SHP77 (cell line): ENCODE results near the gene MZT1.
"Not testable (repeated sequence)": the region's sequence is repeated elsewhere in the genome, so short reads cannot be mapped to it uniquely, and the experiment has no call there.

Source experiments
- DNase-seq, 2 experiments: peaks; one replicate each; lab custom pipeline; 2025; lab: John Stamatoyannopoulos, UW

Gene MZT1, protein sequence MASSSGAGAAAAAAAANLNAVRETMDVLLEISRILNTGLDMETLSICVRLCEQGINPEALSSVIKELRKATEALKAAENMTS

DNA sequence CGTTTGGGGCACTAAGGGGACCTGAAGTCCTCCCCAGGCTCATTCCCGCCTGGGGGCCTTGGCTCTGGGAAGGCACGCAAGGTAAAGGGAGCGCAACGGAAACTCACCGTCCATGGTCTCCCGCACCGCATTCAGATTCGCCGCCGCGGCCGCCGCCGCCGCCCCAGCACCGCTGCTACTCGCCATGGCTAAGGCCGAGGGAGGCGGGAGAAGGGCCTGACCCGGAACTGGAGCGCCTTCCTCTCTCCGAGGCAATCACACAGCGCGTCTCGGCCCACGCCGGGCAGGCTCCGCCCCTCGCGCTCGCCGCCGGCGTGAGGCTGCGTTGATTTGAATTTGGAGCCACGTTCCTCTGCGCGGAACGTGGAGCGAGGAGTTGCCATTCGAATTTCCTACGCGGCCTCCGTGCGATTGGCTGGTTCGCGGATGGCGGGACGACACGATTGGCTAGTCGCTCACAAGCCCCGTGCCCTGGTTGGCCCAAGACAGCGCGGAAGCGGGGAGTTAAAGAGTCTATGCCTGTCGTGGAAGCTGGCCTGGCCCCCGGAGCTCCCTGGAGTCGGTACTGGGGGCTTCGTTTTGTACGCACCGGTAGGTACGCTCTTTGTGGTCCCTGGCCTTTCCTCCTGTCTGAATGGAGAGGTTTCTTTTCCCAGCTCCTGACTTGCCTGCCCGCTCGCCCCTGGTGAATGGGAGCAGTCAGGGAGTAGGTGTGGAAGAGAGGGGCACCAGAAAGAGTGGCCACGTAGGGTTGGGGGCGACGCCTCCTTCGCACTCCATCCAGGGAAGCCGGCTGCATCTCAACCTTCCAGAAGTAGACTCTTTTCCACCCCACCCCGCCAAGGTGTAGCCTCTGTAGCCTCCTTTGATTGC is at the start of gene MZT1, which contains the start of gene BORA:
Gene MZT1, minus strand, starts transcription at position 213 of the 873 bp plus-strand sequence. Its CDS starts 27 bp downstream, at position 186.
Gene BORA, plus strand, starts transcription at position 507 of the 873 bp plus-strand sequence. CDS start 1,018 bp downstream, outside the sequence.
- peak; percentile 90 to 93 for DNase-seq

DNA sequence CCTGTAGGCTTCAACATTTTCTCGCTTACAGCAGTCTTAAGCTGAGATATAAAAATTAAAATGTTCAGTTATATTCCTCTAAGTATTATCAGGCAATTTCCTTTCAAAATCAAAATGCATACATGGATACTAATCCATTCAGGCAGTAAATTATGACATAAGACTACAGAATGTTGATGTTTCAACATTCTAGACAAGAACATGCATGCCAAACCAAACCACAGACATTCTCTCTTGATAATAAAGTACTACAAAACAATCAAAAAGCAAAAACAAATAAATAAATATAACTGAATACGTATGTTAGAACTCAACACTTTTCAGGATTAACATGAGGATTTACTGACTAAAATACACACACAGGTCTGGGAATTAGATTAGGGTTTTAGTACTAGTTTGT is 46.6 kb upstream of the MZT1 start:
- DNase-seq = no peak

DNA sequence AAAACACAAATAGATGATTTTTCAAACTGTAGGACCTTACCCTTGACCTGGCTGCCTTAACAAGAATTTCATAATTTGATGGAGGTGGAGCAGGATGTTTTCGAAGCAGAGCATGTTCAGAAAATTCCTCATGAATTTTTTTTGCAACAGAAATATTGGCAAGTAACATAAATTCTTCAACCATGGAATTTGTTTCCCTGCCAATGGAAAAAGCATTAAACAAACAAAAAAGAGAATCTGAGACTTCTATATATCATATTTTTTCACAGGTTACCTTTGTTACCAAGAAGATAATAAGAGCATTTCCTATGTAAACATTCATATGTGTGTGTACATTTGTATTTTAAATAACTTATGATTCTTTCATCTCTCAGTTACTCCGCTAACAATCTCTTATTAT is 36.0 kb upstream of the MZT1 start:
- DNase-seq = no peak

DNA sequence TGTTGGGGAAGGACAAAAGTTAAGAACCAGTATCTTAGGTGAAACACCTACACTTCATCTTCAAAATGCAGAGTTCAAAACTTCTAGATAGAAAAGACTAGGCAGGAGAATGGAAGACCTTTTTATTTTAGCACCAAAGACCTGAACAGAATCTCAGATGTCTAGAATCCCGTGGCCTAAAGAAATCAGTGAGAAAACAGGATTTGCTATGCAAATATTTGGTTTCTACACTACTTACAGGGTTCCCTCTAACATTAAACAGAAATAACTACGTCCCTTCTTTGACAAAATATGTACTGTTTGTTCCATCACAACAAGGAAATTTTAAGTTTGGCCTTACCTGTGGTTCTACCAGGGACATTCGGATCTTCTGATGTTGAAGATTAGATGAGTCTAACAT is 32.8 kb upstream of the MZT1 start:
- no peak for DNase-seq

GRCh38 chr13:72757792-72758535 is 30.5 kb upstream of the MZT1 start:
- DNase-seq = no peak

DNA sequence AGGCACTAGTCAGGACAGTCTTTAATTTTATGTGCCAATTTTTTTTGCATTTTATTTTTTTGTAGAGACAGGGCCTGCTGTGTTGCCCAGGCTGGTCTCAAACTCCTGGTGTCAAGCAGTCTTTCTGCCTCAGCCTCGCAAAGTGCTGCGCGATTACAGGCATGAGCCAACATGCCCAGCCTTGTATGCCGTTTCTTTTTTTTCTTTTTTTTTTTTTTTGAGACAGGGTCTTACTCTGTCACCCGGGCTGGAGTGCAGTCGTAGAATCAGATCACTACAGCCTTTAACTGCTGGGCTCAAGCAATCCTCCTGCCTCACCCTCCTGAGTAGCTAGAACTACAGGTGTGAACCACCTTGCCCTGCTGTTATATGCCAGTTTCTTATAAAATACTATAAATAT is 26.7 kb upstream of the MZT1 start:
- DNase-seq = no peak

- DNase-seq = no peak
Observed at GRCh38 chr13:72751220-72751619, 23.8 kb upstream of the MZT1 start.

DNA sequence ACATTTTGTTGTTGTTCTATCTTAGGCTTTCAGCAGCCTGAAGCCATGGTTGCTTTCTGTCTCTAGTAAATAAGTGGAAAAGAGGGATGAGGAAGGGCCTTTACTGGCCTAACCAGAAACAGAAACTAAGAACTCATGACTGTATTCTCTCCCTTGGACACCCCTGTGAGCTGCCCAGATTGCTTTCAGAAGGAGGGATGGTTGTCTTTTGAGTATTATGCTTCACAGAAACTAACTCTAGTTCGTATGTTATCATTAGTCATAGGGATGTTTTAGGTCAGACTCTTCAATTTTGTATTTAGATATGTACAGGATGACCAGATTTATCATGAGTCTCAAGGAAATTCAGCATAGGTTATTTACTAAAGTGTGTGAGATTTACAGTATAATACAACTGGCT is 17.8 kb upstream of the MZT1 start:
- no peak for DNase-seq

GRCh38 chr13:72740015-72740414 is 12.6 kb upstream of the MZT1 start:
- no peak for DNase-seq

- DNase-seq = no peak
Observed at GRCh38 chr13:72737033-72737432, 9.6 kb upstream of the MZT1 start.

- no peak for DNase-seq
Observed at GRCh38 chr13:72728290-72728605, 819 bp upstream of the MZT1 start.

DNA sequence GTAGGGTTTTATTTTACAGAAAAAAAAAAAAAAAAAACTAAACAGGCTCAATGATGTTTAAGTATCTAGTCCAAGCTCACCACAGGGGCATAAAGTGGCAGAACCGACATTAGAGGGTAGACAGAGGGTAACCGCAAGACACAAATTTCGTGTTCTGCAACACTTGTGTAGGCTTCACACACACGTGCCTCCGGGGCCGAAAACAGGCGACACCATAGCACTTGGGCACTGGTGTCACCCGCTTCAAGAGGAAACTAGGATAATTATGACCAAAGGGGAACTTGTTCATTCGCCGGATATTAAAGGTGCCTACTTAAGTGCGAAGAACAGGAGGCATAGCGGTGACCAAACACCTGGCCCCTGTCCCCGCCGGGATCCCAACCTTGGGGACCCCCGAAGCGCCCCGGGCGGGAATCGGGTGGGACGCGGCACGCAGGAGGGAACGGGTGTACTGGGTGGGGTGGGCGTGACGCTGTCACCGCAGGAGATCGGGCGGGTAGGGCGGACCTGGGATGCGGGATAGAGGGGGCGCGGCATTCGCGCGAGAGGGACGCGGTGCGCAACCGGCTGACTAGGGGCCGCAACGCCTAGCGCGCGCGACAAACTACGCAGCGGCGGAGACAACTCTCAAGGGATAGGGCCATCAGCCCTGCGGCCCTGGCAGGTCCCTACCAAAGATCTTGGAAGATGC is 558 bp downstream of the MZT1 start:
- peak in 1 of 2 experiments; percentile 8 for DNase-seq

DNA sequence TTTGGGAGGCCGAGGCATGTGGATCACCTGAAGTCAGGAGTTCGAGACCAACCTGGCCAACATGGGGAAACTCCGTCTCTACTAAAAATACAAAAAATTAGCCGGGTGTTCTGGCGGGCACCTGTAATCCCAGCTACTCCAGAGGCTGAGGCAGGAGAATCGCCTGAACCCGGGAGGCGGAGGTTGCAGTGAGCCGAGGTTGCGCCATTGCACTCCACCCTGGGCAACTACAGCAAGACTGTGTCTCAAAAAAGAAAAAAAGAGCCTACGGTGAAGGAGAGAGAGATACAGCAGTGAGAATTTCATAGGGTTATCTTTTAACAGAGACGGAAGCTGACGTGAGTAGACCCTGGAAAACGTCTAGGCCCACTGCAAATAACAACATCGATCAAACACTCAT is 1.2 kb downstream of the MZT1 start:
- not testable (repeated sequence) for DNase-seq

DNA sequence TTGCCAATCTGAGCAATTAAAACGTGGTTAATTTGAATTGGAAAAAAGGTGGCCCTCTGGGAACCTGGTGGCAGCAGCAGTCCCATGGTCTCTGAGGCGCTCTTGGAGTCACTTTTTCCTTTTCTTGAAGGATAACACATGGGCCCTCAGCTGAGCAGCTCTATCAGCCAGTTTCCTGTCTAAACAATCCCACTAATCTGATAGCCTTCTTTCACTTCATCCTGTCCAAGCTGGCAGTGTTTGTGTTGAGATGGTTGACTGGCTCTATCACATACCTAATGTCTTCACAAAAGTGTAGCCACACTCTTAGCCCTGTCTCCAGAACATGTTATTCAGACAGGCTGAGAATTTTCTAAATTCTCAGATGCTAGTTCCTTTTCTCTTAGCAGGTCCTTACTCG is 10.7 kb downstream of the MZT1 start:
- no peak for DNase-seq

- no peak for DNase-seq
Observed at GRCh38 chr13:72700509-72700908, 26.9 kb downstream of the MZT1 start.

DNA sequence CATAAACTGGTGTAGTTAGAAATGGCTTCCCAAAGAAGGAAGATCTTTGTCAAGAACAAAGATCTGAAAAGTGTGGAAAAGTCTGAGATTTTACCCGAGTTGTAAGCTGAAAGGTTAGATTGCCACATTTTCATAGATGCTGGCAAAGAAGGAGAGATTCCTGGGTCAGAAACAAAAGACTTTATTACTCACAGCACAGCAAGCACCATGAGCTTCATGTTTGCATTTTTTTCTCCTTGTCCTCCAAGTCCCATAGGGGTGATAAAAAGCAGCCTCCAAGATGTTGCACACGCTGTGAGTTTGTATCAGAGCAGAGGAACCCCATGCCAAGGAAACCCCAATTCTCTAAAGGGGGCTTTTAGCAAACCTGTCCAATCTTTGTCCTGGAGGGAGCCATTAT is 29.3 kb downstream of the MZT1 start:
- DNase-seq = no peak

- no peak for DNase-seq
Observed at GRCh38 chr13:72696579-72696978, 30.9 kb downstream of the MZT1 start.

DNA sequence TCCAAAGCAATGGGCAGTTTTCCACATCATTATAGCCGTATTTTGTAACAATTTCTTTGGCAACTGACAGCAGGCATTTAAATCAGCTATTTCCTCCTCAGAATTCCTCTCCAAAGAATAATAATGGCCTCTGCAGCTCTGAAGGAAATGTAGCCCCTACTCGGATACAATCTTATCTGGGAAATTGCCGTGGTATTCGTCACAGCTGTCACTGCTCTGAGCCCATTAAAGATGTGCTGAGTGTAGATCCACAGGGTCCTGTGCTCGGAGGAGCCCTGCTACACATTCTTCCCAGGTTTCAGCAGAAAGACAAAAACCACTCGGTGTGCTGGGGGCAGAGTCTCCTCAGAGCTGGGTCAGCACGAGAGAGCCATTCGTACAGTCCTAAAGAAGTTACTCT is 33.1 kb downstream of the MZT1 start:
- DNase-seq = no peak

- DNase-seq = no peak
Observed at GRCh38 chr13:72693832-72694231, 33.6 kb downstream of the MZT1 start.

DNA sequence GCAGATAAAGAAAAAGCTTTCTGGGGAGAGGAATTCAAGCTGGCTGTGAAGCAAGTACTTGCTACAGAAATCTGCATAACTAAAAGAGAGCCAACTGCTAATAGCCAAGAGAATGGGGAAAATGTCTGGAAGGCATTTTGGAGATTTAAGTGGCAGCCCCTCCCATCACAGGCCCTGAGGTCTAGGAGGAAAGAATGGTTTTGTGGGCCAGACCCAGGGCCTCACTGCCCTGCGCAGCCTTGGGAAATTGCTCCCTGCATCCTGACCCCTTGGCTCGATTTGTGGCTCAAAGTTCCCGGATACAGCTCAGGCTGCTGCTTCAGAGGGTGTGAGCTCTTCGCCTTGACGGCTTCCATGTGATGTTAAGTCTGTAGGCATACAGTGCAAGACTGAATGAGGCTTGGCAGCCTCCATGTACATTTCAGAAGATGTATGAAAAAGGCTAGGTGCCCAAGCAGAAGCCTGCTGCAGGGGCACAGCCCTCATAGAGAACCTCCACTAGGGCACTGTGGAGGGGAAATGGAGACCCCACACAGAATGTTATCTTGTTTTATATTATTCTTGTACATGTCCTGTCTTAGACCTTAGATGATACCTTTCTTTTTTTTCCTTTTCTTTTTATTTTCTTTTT is 34.4 kb downstream of the MZT1 start:
- no peak for DNase-seq

DNA sequence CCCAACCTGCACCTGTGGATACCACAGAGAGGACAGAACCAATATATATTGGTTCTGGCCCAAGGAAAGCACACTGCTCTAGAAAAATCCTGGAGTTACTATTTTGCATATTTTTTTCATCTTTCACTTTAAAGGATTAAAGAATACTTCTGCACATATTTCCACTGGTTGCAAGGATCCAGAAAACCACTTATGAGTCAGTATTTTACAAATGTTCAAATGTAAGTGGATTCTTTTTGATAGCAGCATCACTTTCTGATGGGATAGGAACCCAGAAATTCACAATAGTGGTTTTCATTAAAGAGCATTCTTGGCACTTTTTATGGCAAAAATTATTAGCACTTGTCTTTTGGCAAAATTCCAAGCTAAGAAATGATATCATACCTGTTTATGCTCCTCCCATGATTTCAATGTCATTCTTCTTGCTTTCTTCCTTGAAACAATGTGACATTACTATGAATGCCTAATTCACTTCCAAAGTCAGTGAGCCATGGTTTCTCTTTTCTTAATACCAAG is 38.2 kb downstream of the MZT1 start:
- no peak for DNase-seq

- no peak for DNase-seq
Observed at GRCh38 chr13:72686766-72687165, 40.7 kb downstream of the MZT1 start.
